ENCODE data around the gene ATP13A5.

The ATP13A5 gene

DNA sequence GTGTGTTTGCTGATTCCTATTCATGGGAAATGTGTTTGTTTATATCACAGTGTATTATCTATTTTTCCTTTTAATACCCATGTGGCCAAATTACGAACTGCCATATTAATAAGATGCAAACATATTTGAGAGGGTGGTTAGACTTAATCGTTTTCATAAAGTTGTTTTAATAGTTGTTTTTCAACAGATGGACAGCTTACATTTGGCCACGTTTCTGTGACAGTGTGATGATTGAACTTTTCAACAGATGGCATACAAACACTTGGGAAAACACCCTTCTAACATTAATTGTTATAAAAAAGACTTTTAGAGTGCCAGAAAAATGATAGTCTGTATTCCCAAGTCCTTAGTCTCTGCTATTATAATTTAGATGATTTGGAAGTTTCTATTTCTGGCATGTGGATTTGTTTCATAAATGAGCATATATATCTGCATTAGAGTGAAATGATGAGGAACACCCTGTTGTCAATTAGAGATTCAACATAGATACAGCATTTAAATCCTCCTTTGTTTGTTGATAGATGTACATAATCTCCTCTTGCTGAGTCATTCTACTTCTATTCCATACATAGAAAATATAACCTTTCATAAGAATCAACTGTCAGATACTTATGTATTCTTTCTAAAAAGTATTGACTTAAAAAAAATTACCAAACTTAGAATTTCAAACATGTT is 124.4 kb downstream of the ATP13A5 start:
- DNase-seq (ENCODE audit: low read depth) = no peak
- TF ChIP-seq MYC (IDR thresholded peaks at IDR 0.05; ENCODE audit: low read depth, low read length) (no peak), POLR2A (IDR thresholded peaks at IDR 0.05; ENCODE audit: extremely low read depth, insufficient read length) (no peak), CTCF (IDR thresholded peaks at IDR 0.05; ENCODE audit: low read depth, low read length) (no peak)
- TF ChIP-seq, protein P1, sequence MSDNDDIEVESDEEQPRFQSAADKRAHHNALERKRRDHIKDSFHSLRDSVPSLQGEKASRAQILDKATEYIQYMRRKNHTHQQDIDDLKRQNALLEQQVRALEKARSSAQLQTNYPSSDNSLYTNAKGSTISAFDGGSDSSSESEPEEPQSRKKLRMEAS (IDR thresholded peaks at IDR 0.05; ENCODE audit: low read depth, low read length) = no peak
- no peak overlapping the region for H3K4me3 ChIP-seq (ENCODE audit: low read depth, low read length)

- H3K4me3 ChIP-seq (ENCODE audit: low read depth, low read length) = no peak overlapping the region
- no peak for DNase-seq (ENCODE audit: low read depth)
- TF ChIP-seq POLR2A (IDR thresholded peaks at IDR 0.05; ENCODE audit: extremely low read depth, insufficient read length) (no peak), CTCF (IDR thresholded peaks at IDR 0.05; ENCODE audit: low read depth, low read length) (no peak), MYC (IDR thresholded peaks at IDR 0.05; ENCODE audit: low read depth, low read length) (no peak)
- TF ChIP-seq, protein P1 (IDR thresholded peaks at IDR 0.05; ENCODE audit: low read depth, low read length) = no peak
Observed at GRCh38 chr3:193250492-193250891, 128.1 kb downstream of the ATP13A5 start.

DNA sequence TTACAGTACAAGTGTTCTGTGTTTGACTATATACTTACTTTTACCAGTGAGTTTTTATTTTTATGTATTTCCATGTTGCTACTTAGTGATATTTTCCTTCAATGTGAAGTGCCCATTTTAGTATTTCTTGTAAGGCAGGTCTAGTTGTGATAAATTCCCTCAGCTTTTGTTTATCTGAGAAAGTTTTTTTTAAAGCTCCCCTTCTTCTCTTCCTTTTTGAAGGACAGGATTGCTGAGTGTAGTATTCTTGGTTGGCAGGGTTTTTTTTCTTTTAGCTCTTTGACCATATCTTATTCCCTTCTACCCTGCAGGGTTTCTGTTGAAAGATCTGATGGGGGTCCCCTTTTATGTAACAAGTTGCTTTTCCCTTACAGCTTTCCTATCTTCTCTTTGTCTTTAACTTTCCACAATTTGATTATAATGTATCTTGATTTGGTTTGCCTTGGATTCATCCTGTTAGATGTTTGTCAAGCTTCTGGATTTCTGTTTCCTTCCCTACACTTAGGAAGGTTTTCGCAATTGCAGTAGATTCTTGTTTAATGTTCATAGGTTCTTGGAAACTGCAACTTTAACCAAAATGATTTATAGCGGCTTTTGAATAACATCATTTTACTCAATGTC is 129.6 kb downstream of the ATP13A5 start:
- DNase-seq (ENCODE audit: low read depth) = no peak
- no peak for TF ChIP-seq POLR2A (IDR thresholded peaks at IDR 0.05; ENCODE audit: extremely low read depth, insufficient read length)
- TF ChIP-seq CTCF (IDR thresholded peaks at IDR 0.05; ENCODE audit: low read depth, low read length) = no peak
- no peak for TF ChIP-seq MYC (IDR thresholded peaks at IDR 0.05; ENCODE audit: low read depth, low read length)
- TF ChIP-seq, protein P1 (IDR thresholded peaks at IDR 0.05; ENCODE audit: low read depth, low read length) = no peak
- H3K4me3 ChIP-seq (ENCODE audit: low read depth, low read length) = no peak overlapping the region

- DNase-seq (ENCODE audit: low read depth) = no peak
- no peak for TF ChIP-seq CTCF (IDR thresholded peaks at IDR 0.05; ENCODE audit: low read depth, low read length)
- no peak for TF ChIP-seq MYC (IDR thresholded peaks at IDR 0.05; ENCODE audit: low read depth, low read length)
- TF ChIP-seq, protein P1 (IDR thresholded peaks at IDR 0.05; ENCODE audit: low read depth, low read length) = no peak
- TF ChIP-seq POLR2A (IDR thresholded peaks at IDR 0.05; ENCODE audit: extremely low read depth, insufficient read length) = no peak
- H3K4me3 ChIP-seq (ENCODE audit: low read depth, low read length) = no peak overlapping the region
Observed at GRCh38 chr3:193243571-193243970, 135.0 kb downstream of the ATP13A5 start.

DNA sequence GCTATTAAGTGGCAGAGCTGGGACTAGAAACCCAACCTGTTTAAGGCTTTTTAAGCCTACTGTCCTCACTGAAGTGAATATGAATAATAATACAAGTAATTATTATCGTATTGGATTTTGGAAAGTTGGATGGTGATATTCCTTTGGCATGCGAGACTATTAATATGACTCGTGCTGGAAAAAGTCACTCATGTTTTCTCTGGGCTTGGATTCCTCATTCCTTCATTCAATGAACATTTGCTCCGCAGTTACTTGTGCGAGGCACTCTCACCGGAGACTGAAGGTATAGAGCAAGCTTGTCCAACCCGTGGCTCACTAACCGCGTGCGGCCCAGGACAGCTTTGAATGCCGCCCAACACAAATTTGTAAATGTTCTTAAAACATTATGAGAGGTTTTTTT is 136.8 kb downstream of the ATP13A5 start:
- H3K4me3 ChIP-seq (ENCODE audit: low read depth, low read length) = no peak overlapping the region
- TF ChIP-seq CTCF (IDR thresholded peaks at IDR 0.05; ENCODE audit: low read depth, low read length) = no peak
- no peak for TF ChIP-seq POLR2A (IDR thresholded peaks at IDR 0.05; ENCODE audit: extremely low read depth, insufficient read length)
- TF ChIP-seq MYC (IDR thresholded peaks at IDR 0.05; ENCODE audit: low read depth, low read length) = no peak
- TF ChIP-seq, protein P1 (IDR thresholded peaks at IDR 0.05; ENCODE audit: low read depth, low read length) = no peak
- no peak for DNase-seq (ENCODE audit: low read depth)
